OCI-M2 (cell line): ENCODE measurements around the gene CEL.
"Not testable (repeated sequence)": the region's sequence is repeated elsewhere in the genome, so short reads cannot be mapped to it uniquely, and the experiment has no call there.

ENCODE experiments used
- DNase-seq: peaks from one replicate; lab custom pipeline; 2025; ENCODE audit not compliant: unreplicated experiment; lab: John Stamatoyannopoulos, UW

The CEL gene

DNA sequence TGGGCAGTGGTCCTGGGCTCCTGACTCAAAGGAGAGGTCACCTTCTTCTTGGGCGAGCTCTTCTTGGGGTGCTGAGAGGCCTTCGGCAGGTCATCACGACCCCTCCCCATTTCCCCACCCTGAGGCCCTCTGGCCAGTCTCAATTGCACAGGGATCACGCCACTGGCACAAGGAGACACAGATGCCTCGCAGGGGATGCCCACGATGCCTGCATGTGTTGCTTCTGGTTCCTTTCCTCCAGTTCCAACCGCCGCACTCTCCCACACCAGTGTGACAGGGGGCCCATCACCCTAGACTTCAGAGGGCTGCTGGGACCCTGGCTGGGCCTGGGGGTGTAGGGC is 1.3 kb downstream of the CEL start:
- DNase-seq: no peak

DNA sequence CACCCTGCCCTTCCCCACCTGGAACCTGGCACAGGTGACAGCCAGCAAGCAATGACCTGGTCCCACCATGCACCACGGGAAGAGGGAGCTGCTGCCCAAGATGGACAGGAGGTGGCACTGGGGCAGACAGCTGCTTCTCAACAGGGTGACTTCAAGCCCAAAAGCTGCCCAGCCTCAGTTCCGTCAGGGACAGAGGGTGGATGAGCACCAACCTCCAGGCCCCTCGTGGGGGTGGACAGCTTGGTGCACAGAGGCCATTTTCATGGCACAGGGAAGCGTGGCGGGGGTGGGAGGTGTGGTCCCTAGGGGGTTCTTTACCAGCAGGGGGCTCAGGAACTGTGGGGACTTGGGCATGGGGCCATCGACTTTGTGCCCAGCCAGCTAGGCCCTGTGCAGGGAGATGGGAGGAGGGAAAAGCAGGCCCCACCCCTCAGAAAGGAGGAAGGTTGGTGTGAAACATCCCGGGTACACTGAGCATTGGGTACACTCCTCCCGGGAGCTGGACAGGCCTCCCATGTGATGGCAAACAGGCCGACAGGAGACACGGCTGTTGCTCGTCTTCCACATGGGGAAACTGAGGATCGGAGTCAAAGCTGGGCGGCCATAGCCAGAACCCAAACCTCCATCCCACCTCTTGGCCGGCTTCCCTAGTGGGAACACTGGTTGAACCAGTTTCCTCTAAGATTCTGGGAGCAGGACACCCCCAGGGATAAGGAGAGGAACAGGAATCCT is 1.9 kb downstream of the CEL start:
- DNase-seq: no peak

GRCh38 chr9:133064241-133065069 is 2.7 kb downstream of the CEL start:
- no peak for DNase-seq

- DNase-seq: no peak
Observed at GRCh38 chr9:133065070-133065388, 3.2 kb downstream of the CEL start.

GRCh38 chr9:133066181-133066983 is 4.6 kb downstream of the CEL start:
- no peak for DNase-seq

GRCh38 chr9:133067006-133067405 is 5.2 kb downstream of the CEL start:
- DNase-seq: no peak

DNA sequence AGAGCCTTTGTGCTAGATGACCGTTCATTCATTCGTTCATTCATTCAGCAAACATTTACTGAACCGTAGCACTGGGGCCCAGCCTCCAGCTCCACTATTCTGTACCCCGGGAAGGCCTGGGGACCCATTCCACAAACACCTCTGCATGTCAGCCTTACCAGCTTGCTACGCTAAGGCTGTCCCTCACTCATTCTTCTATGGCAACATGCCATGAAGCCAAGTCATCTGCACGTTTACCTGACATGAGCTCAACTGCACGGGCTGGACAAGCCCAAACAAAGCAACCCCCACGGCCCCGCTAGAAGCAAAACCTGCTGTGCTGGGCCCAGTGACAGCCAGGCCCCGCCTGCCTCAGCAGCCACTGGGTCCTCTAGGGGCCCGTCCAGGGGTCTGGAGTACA is 6.0 kb downstream of the CEL start:
- no peak for DNase-seq

- DNase-seq: not testable (repeated sequence)
Observed at GRCh38 chr9:133068431-133068830, 6.7 kb downstream of the CEL start.

- not testable (repeated sequence) for DNase-seq
Observed at GRCh38 chr9:133070500-133070961, 8.8 kb downstream of the CEL start.

DNA sequence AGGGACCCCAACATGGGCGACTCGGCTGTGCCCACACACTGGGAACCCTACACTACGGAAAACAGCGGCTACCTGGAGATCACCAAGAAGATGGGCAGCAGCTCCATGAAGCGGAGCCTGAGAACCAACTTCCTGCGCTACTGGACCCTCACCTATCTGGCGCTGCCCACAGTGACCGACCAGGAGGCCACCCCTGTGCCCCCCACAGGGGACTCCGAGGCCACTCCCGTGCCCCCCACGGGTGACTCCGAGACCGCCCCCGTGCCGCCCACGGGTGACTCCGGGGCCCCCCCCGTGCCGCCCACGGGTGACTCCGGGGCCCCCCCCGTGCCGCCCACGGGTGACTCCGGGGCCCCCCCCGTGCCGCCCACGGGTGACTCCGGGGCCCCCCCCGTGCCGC is 9.2 kb downstream of the CEL start:
- DNase-seq: not testable (repeated sequence)

- DNase-seq: no peak
Observed at GRCh38 chr9:133071484-133072150, 9.8 kb downstream of the CEL start.

DNA sequence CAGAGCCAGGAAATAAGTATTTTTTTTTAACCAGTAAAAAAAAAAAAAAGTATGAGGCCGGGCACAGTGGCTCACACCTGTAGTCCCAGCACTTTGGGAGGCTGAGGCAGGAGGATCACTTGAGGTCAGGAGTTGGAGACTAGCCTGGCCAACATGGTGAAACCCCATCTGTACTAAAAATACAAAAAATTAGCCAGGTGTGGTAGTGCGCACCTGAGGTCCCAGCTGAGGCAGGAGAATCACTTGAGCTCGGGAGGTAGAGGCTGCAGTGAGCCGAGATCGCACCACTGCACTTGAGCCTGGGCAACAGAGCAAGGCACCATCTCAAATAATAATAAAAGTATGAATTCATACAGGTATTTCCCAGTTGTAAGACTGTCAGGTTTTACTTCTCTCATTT is 10.4 kb downstream of the CEL start:
- not testable (repeated sequence) for DNase-seq

- no peak for DNase-seq
Observed at GRCh38 chr9:133073086-133074014, 11.6 kb downstream of the CEL start.

DNA sequence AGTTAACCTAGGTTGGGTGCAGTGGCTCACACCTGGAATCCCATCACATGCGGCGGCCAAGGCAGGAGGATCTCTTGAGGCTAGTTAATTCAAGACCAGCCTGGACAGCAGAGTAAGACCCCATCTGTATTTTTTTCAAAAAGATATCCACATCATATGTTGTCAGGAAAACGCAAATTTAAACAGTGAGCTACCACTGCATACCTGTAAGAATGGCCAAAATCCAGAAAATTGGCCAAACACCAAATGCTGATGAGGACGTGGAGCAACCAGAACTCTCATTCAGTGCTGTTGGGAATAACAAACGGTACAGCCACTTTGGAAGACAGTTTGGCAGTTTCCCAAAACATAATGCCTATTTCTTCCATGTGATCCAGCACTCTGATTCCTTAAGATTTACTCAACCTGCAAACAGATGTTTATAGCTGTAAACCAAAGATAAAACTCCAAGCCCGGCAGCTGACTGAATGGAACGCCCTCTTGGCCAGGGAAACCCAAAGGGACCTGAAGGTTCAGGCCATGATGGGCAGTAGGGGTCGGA is 12.4 kb downstream of the CEL start:
- no peak for DNase-seq

DNA sequence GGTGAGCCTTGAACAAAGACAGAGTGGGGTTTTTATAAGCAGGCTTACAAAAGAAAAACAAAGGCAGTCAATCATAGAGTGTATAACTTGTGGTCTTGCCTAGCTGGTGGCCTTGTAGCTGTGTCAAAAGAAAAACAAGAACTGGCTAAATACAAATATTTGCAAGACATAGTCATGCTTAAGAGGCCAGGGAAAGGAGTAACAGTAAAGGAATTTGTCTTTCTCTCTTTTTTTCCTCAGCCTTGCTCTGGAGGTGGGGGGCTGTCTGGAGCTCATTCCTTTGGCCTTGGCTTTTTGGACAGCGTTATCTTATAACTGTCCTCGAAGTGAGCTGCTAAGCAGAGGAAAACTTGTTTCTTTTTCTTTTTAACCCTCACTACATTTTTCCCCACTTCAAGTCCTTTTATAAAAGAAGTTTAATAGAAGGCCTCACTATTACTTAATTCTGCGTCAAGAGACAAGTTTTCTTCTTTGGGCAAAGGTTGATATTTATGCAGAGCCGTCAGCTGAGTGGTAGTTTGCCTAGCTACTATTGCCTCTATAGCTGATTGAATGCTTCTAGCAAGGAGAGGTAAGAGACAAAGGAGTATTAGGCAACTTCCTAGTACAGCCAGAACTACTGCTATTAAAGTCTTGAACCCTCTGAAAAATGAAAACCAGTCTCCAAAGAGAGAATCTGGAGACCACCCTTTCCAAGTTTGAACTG is 14.3 kb downstream of the CEL start:
- DNase-seq: no peak

DNA sequence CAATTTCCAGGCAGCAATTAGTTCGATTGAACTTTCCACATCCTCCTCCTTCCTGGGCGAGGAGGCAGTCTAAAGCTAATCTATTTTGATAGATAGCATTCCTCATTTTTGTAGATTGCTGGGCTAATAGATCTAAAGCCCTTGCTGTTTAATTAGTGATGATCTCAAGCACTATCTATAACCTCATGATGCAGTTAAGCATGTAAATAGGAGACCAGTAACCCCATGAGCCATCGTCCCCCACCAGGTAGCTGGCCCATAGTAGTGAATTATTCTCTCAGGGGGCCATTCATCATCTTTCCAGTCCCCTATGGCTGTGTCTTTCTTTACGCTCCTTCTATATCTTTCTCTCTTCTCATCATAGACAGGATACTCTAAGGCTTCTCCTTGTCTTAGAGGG is 14.9 kb downstream of the CEL start:
- DNase-seq: no peak

GRCh38 chr9:133078486-133078885 is 16.7 kb downstream of the CEL start:
- no peak for DNase-seq

DNA sequence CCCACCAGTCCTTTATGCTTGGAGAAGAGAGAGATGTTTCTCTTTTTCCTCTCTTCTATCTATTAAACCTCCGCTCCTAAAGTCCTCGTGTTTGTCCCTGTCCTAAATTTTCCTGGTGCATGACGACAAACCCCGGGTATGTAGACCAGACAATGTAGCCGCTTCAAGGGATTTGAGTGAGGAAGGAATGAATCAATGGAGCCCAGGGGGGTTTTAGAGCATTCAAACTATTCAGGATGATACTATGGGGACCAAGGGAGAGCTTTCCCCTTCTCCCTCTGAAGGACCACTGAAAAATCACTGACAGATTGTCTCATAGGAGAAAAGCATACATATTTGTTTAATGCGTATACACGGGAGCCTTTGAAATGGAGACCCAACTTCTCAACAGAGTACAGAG is 18.4 kb downstream of the CEL start:
- DNase-seq: no peak
